HepG2 (cell line): ENCODE results near the gene LATS2. TPM values are rescaled to one million over a fixed set of nuclear protein-coding genes. Genes with fewer than 3 reads are reported as not detected.
A peak's percentile ranks its signal among the peaks of the same experiment; 100 is the strongest.

Experiments used
- CEBPG ChIP-seq: IDR thresholded peaks from 2 replicates; pipeline ENCODE4 v1.6.1; 2016
- HDAC2 ChIP-seq: sonication (generic); formaldehyde crosslinking; IDR thresholded peaks from 2 replicates; pipeline ENCODE4 v1.4.0; 2020; ENCODE audit warnings: missing genetic modification reagents
- JARID2 ChIP-seq: sonication (generic); formaldehyde crosslinking; IDR thresholded peaks from 2 replicates; pipeline ENCODE4 v1.8.1; 2023; ENCODE audit warnings: missing genetic modification reagents, inconsistent platforms; ENCODE audit not compliant: insufficient replicate concordance
- KAT2B ChIP-seq: fragments of 150-350 bp; IDR thresholded peaks from 2 replicates; pipeline ENCODE4 v1.6.1; 2014; ENCODE audit warnings: low read depth, low read length, borderline replicate concordance
- NBN ChIP-seq: fragments of 450-650 bp; conservative IDR thresholded peaks from 2 replicates; pipeline ENCODE4 v1.6.1; 2017
- PAWR ChIP-seq: sonication (generic); formaldehyde crosslinking; IDR thresholded peaks from 2 replicates; pipeline ENCODE4 v1.4.0; 2020; ENCODE audit warnings: missing genetic modification reagents, mild to moderate bottlenecking, borderline replicate concordance
- PCBP1 ChIP-seq: fragments of 200-400 bp; formaldehyde crosslinking; IDR thresholded peaks from 2 replicates; pipeline ENCODE4 v1.6.1; 2017; ENCODE audit warnings: mild to moderate bottlenecking, low read depth, low read length, borderline replicate concordance
- PPARG ChIP-seq: conservative IDR thresholded peaks from 2 replicates; pipeline ENCODE4 v1.6.1; 2016; ENCODE audit warnings: missing biosample characterization, missing genetic modification reagents
- RFX5 ChIP-seq: IDR thresholded peaks from 2 replicates; pipeline ENCODE4 v1.6.1; 2011; ENCODE audit warnings: low read depth, low read length, improper control_type of control experiment
- SP1 ChIP-seq, 2 experiments: fragments of 450-650 bp in 1 of 2; sonication (generic) in 1 of 2; formaldehyde crosslinking in 1 of 2; IDR thresholded peaks; 2 replicates each; pipeline versions ENCODE4 v1.4.0 to v1.6.1; 2016 to 2020; ENCODE audit warnings: missing genetic modification reagents in 1 of 2
- TAF15 ChIP-seq: fragments of 200-400 bp; formaldehyde crosslinking; IDR thresholded peaks from one replicate; pipeline ENCODE4 v1.6.1; 2018; ENCODE audit warnings: mild to moderate bottlenecking, low read depth, low read length; ENCODE audit not compliant: poor library complexity, severe bottlenecking
- THAP9 ChIP-seq: sonication (generic); formaldehyde crosslinking; IDR thresholded peaks from 2 replicates; pipeline ENCODE4; 2020; ENCODE audit warnings: missing genetic modification reagents, mild to moderate bottlenecking, borderline replicate concordance
- TP53 ChIP-seq: sonication (generic); formaldehyde crosslinking; conservative IDR thresholded peaks from 2 replicates; pipeline ENCODE4 v1.4.0; 2020; ENCODE audit warnings: missing genetic modification reagents
- ZBTB39 ChIP-seq: sonication (generic); formaldehyde crosslinking; IDR thresholded peaks from 2 replicates; pipeline ENCODE4 v1.5.0; 2020; ENCODE audit warnings: missing genetic modification reagents
- ZNF101 ChIP-seq: sonication (generic); formaldehyde crosslinking; IDR thresholded peaks from 2 replicates; pipeline ENCODE4 v1.4.0; 2020; ENCODE audit warnings: mild to moderate bottlenecking, low read depth, missing genetic modification reagents, borderline replicate concordance
- polyA plus RNA-seq, 8 experiments: library from polyadenylated mRNA; depleted of rRNA in 3 of 8; stranded (reverse) in 7 of 8; unstranded in 1 of 8; fragments of >200 nt; fragmentation: Illumina TruSeq in 4 of 8; extraction: Trizol in 4 of 8; gene quantifications; 2 replicates each; pipeline versions ENCODE4 v1.2.1 to v1.2.3, GENCODE V29; 2011 to 2016; ENCODE audit warnings: low read depth in 4 of 8, missing spikeins in 1 of 8, mixed read lengths in 1 of 8; ENCODE audit not compliant: insufficient read depth in 1 of 8
- total RNA-seq, 5 experiments: library from RNA; depleted of rRNA; stranded (reverse); fragments of >200 nt; fragmentation: Illumina TruSeq; extraction: Trizol; gene quantifications; 2 replicates each; pipeline ENCODE4 v1.2.3, GENCODE V29; 2016; ENCODE audit warnings: low read depth in 1 of 5
- TF ChIP-seq, protein P1 (sequence below): sonication (generic); formaldehyde crosslinking; IDR thresholded peaks from 2 replicates; pipeline ENCODE4 v1.4.0; 2020; ENCODE audit warnings: missing genetic modification reagents
- TF ChIP-seq, protein P2 (sequence below): sonication (generic); formaldehyde crosslinking; IDR thresholded peaks from 2 replicates; pipeline ENCODE4 v1.5.1; 2020; ENCODE audit warnings: mild to moderate bottlenecking, missing genetic modification reagents

The LATS2 gene
- total and polyA plus RNA-seq, 2 of the 13 experiments (the other 11 are each of a cell fraction or from before 2014, with no cell fraction given), result 7.3 to 8.5 TPM

GRCh38 chr13:20953245-20953931 is 108.0 kb downstream of the LATS2 start (continued):
- no peak for TF ChIP-seq ZBTB39 (CRISPR knock-in tag)
- TF ChIP-seq CEBPG (CRISPR knock-in tag), result peak; percentile 34; the same call in 1 of the 2 replicates
- TF ChIP-seq RFX5, result no peak
- TF ChIP-seq, protein P1, sequence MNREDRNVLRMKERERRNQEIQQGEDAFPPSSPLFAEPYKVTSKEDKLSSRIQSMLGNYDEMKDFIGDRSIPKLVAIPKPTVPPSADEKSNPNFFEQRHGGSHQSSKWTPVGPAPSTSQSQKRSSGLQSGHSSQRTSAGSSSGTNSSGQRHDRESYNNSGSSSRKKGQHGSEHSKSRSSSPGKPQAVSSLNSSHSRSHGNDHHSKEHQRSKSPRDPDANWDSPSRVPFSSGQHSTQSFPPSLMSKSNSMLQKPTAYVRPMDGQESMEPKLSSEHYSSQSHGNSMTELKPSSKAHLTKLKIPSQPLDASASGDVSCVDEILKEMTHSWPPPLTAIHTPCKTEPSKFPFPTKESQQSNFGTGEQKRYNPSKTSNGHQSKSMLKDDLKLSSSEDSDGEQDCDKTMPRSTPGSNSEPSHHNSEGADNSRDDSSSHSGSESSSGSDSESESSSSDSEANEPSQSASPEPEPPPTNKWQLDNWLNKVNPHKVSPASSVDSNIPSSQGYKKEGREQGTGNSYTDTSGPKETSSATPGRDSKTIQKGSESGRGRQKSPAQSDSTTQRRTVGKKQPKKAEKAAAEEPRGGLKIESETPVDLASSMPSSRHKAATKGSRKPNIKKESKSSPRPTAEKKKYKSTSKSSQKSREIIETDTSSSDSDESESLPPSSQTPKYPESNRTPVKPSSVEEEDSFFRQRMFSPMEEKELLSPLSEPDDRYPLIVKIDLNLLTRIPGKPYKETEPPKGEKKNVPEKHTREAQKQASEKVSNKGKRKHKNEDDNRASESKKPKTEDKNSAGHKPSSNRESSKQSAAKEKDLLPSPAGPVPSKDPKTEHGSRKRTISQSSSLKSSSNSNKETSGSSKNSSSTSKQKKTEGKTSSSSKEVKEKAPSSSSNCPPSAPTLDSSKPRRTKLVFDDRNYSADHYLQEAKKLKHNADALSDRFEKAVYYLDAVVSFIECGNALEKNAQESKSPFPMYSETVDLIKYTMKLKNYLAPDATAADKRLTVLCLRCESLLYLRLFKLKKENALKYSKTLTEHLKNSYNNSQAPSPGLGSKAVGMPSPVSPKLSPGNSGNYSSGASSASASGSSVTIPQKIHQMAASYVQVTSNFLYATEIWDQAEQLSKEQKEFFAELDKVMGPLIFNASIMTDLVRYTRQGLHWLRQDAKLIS, result no peak
- peak; percentile 51; the same call in 1 of the 2 replicates for TF ChIP-seq PPARG
- TF ChIP-seq ZNF101, result no peak
- no peak for TF ChIP-seq PAWR (CRISPR knock-in tag)
- no peak for TF ChIP-seq KAT2B
- no peak for TF ChIP-seq TAF15
- 0 out of 2 replicates have a peak, but pooled peaks have one; percentile 53 for TF ChIP-seq TP53 (CRISPR knock-in tag)
- TF ChIP-seq, protein P2, sequence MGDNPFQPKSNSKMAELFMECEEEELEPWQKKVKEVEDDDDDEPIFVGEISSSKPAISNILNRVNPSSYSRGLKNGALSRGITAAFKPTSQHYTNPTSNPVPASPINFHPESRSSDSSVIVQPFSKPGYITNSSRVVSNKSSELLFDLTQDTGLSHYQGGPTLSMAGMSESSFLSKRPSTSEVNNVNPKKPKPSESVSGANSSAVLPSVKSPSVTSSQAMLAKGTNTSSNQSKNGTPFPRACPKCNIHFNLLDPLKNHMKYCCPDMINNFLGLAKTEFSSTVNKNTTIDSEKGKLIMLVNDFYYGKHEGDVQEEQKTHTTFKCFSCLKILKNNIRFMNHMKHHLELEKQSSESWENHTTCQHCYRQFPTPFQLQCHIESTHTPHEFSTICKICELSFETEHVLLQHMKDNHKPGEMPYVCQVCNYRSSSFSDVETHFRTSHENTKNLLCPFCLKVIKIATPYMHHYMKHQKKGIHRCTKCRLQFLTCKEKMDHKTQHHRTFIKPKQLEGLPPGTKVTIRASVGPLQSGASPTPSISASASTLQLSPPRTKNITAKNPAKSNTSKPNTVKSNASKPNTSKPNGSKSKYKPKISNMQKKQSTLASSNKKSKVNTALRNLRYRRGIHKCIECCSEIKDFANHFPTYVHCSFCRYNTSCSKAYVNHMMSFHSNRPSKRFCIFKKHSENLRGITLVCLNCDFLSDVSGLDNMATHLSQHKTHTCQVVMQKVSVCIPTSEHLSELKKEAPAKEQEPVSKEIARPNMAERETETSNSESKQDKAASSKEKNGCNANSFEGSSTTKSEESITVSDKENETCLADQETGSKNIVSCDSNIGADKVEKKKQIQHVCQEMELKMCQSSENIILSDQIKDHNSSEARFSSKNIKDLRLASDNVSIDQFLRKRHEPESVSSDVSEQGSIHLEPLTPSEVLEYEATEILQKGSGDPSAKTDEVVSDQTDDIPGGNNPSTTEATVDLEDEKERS (CRISPR knock-in tag), result no peak
- TF ChIP-seq SP1 (IDR thresholded peaks at IDR 0.05), result no peak
- TF ChIP-seq SP1 (CRISPR knock-in tag; IDR thresholded peaks at IDR 0.05), result no peak
- no peak for TF ChIP-seq PCBP1
- TF ChIP-seq NBN, result no peak
- no peak for TF ChIP-seq THAP9 (CRISPR knock-in tag)
- no peak for TF ChIP-seq JARID2
- TF ChIP-seq HDAC2 (CRISPR knock-in tag), result peak; percentile 78
